Osteoblast (primary cell): ENCODE measurements around the gene UBA52. TPM values are rescaled to one million over a fixed set of nuclear protein-coding genes. Genes with fewer than 3 reads are reported as not detected.

ENCODE experiments used
- DNase-seq: peaks from one replicate; pipeline ENCODE4 v3.0.0; 2011; ENCODE audit warnings: low spot score, mixed read lengths; ENCODE audit not compliant: insufficient read length; ENCODE audit errors: missing footprints
- H2AFZ ChIP-seq: 2 replicates; pipeline ENCODE4 v1.6.0; 2011; ENCODE audit warnings: mild to moderate bottlenecking, low read length
- H3K27ac ChIP-seq: 2 replicates; pipeline ENCODE4 v1.5.1; 2011; ENCODE audit warnings: mild to moderate bottlenecking, low read depth, low read length, moderate library complexity
- H3K27me3 ChIP-seq: 2 replicates; pipeline ENCODE4 v1.6.0; 2012; ENCODE audit warnings: mild to moderate bottlenecking, control low read depth, inconsistent platforms, low read length, moderate library complexity; ENCODE audit not compliant: insufficient read depth
- H3K36me3 ChIP-seq: 2 replicates; pipeline ENCODE4 v1.5.1; 2011; ENCODE audit warnings: mild to moderate bottlenecking, low read length, control low read depth, moderate library complexity; ENCODE audit not compliant: insufficient read depth
- H3K4me1 ChIP-seq: 2 replicates; pipeline ENCODE4 v1.5.1; 2011; ENCODE audit warnings: mild to moderate bottlenecking, low read length, control low read depth, moderate library complexity; ENCODE audit not compliant: insufficient read depth
- H3K4me2 ChIP-seq: 2 replicates; pipeline ENCODE4 v1.6.0; 2011; ENCODE audit warnings: mild to moderate bottlenecking, low read length; ENCODE audit not compliant: insufficient read depth
- H3K4me3 ChIP-seq: fragments of 200-600 bp; sonication (generic); 3 replicates; pipeline ENCODE4 v1.5.1; 2012; ENCODE audit warnings: mild to moderate bottlenecking, low read length, inconsistent platforms; ENCODE audit not compliant: insufficient read depth
- H3K79me2 ChIP-seq: 2 replicates; pipeline ENCODE4 v1.6.0; 2012; ENCODE audit warnings: mild to moderate bottlenecking, low read length, control low read depth, inconsistent platforms; ENCODE audit not compliant: insufficient read depth
- H3K9me3 ChIP-seq: 2 replicates; pipeline ENCODE4 v1.5.1; 2011; ENCODE audit warnings: low read depth, low read length, control low read depth
- H4K20me1 ChIP-seq: 2 replicates; pipeline ENCODE4 v1.6.0; 2012; ENCODE audit warnings: mild to moderate bottlenecking, low read length, control low read depth; ENCODE audit not compliant: insufficient read depth
- CTCF ChIP-seq: IDR thresholded peaks from 2 replicates; pipeline ENCODE4 v1.5.1; 2011; ENCODE audit warnings: mild to moderate bottlenecking, low read depth, low read length, moderate library complexity; ENCODE audit errors: extremely low read depth
- total RNA-seq: library from RNA; depleted of rRNA; stranded (reverse); fragments of >200 nt; gene quantifications from 2 replicates; pipeline ENCODE4 v1.2.3, GENCODE V29; 2012

UBA52 gene
- total RNA-seq, 1 donor, result 554 TPM

GRCh38 chr19:18601875-18602274, 30.2 kb downstream of the UBA52 start:
- no peak overlapping the region for H3K4me2 ChIP-seq
- peaks cover 3% of the 10 kb centered on the region for H3K27me3 ChIP-seq
- H3K4me3 ChIP-seq, result no peak overlapping the region
- no peaks in the 10 kb centered on the region for H3K9me3 ChIP-seq
- H2AFZ ChIP-seq, result no peak overlapping the region
- no peaks in the 10 kb centered on the region for H4K20me1 ChIP-seq
- no peaks in the 10 kb centered on the region for H3K36me3 ChIP-seq
- DNase-seq, result peak; percentile 85
- no peak for TF ChIP-seq CTCF
- no peaks in the 10 kb centered on the region for H3K4me1 ChIP-seq
- no peak overlapping the region for H3K27ac ChIP-seq
- H3K79me2 ChIP-seq, result no peaks in the 10 kb centered on the region

GRCh38 chr19:18603255-18603957, 31.7 kb downstream of the UBA52 start:
- no peaks in the 10 kb centered on the region for H3K9me3 ChIP-seq
- no peak overlapping the region for H2AFZ ChIP-seq
- peaks cover 16% of the 10 kb centered on the region for H3K27me3 ChIP-seq
- peak; percentile 91 for DNase-seq
- peak overlapping the region; percentile 28 for H3K4me3 ChIP-seq
- H3K4me2 ChIP-seq, result peak overlapping the region; percentile 28
- H3K79me2 ChIP-seq, result no peaks in the 10 kb centered on the region
- H3K27ac ChIP-seq, result no peak overlapping the region
- no peak for TF ChIP-seq CTCF
- no peaks in the 10 kb centered on the region for H3K36me3 ChIP-seq
- H4K20me1 ChIP-seq, result no peaks in the 10 kb centered on the region
- no peaks in the 10 kb centered on the region for H3K4me1 ChIP-seq

DNA sequence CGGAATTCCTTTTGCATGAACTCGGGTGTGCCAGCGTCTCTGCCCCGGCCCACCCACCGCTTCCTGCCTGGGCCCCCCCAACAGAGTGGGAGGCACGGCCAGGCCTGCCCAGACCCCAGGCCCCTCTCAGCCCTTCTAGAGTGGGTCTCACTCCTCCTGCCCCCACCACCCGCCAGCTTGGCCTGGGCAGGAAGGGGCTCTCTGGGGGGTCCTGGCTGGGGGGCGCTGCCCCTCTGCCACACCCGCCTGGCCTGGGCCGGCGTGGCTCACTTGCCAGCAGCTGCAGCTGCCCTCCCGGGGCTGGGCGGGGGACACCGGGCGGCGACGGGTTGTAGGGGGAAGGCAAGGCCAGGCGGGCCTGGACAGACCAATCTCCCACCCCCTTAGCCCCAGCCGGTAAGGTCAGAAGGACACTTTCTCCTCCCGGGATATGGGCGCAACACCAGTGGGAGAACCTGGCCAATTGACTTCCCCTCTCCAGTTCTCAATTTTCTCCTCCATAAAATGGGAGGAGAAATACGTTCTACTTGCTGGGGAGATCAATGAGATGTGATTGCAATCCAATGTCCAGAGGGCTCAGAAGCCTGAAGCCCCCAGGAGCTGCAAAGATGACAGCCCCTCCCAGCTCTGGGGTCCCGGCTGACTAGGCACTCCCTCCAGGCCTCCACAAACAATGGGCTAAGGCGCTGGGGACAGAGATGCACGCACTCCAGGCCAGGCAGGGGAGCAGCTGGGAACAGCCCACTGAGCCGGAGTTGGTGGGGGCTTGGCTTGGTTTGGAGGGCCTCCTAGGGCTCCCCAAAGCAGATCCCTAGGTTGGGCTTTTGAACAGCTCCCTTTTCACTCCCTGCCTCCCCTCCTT, 32.5 kb downstream of the UBA52 start:
- no peaks in the 10 kb centered on the region for H4K20me1 ChIP-seq
- H3K27ac ChIP-seq, result no peak overlapping the region
- no peaks in the 10 kb centered on the region for H3K79me2 ChIP-seq
- DNase-seq, result peak; percentile 87
- H3K27me3 ChIP-seq, result peaks cover 24% of the 10 kb centered on the region
- no peak overlapping the region for H3K4me3 ChIP-seq
- no peaks in the 10 kb centered on the region for H3K36me3 ChIP-seq
- no peak for TF ChIP-seq CTCF
- H3K4me1 ChIP-seq, result no peaks in the 10 kb centered on the region
- peak overlapping the region; percentile 32 for H3K4me2 ChIP-seq
- H3K9me3 ChIP-seq, result no peaks in the 10 kb centered on the region
- no peak overlapping the region for H2AFZ ChIP-seq

DNA sequence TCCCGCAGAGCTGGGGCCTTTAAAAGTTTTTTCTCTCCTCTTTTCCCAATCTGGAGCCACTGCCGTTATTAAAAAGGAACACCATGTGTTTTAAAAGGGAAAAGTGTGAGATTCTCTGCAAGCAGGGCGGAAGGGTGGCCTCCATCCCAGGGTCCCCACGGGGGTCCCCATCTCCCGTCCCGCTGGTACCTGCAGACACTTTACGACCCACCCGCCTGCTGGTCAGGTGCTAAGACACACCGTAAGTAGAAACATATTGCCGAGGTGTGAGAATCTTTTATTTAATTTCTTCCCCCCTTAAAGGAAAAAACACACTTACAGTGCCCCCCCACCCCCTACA, 33.1 kb downstream of the UBA52 start:
- Histone ChIP-seq H2AFZ (no peak overlapping the region), H4K20me1 (no peaks in the 10 kb centered on the region), H3K27me3 (peaks cover 30% of the 10 kb centered on the region), H3K4me1 (no peaks in the 10 kb centered on the region), H3K4me3 (no peak overlapping the region), H3K9me3 (no peaks in the 10 kb centered on the region), H3K36me3 (no peaks in the 10 kb centered on the region), H3K27ac (no peak overlapping the region), H3K4me2 (peak overlapping the region; percentile 32), H3K79me2 (no peaks in the 10 kb centered on the region)
- TF ChIP-seq CTCF, result no peak
- DNase-seq, result peak; percentile 85
